ENCODE data around the gene TUBE1. TPM values are rescaled to one million over a fixed set of nuclear protein-coding genes. Genes with fewer than 3 reads are reported as not detected.
"Not testable (repeated sequence)": the region's sequence is repeated elsewhere in the genome, so short reads cannot be mapped to it uniquely, and the experiment has no call there.

The TUBE1 gene
- total RNA-seq, 2 donors from 2014 or later, result 26.5 to 32.9 TPM

- not testable (repeated sequence) for H3K27ac Mint-ChIP-seq; DNase-seq; H3K4me3 Mint-ChIP-seq; H3K9me3 ChIP-seq (ENCODE audit: control insufficient read depth, low read length, poor library complexity, severe bottlenecking); ATAC-seq; H3K4me1 Mint-ChIP-seq; H3K36me3 Mint-ChIP-seq (ENCODE audit: low read depth)
- peaks cover 27% of the 10 kb centered on the region for H3K27me3 Mint-ChIP-seq
These were observed 18.7 kb upstream of the TUBE1 start for GRCh38 chr6:112106026-112106425.

DNA sequence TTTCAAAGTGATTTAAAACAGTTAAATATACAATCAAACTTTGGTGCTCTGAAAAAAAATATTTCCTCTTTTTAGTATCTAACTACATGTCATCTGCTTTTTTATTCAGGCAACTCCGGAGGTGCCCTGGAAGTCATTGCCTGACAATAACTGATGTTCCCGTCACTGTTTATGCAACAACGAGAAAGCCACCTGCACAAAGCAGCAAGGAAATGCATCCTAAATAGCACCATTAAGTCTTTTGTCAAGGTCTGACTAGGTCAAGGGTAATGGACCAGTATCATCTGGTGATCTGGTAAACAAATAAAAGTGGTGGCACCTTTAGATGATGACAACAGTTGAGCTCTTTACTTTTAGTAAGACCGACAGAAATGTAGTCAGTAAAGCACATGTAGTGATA is 13.3 kb upstream of the TUBE1 start:
- Mint-ChIP-seq H3K36me3 (ENCODE audit: low read depth) (peaks cover 2% of the 10 kb centered on the region), H3K4me1 (no peaks in the 10 kb centered on the region), H3K27me3 (peaks cover 12% of the 10 kb centered on the region), H3K4me3 (no peak overlapping the region), H3K27ac (no peak overlapping the region)
- ATAC-seq (no peak), DNase-seq (no peak)
- no peaks in the 10 kb centered on the region for H3K9me3 ChIP-seq (ENCODE audit: control insufficient read depth, low read length, poor library complexity, severe bottlenecking)

- H3K27me3 Mint-ChIP-seq, result peaks cover 22% of the 10 kb centered on the region
- peaks cover 2% of the 10 kb centered on the region for H3K36me3 Mint-ChIP-seq (ENCODE audit: low read depth)
- H3K4me3 Mint-ChIP-seq, result no peak overlapping the region
- no peak overlapping the region for H3K27ac Mint-ChIP-seq
- H3K4me1 Mint-ChIP-seq, result no peaks in the 10 kb centered on the region
- no peaks in the 10 kb centered on the region for H3K9me3 ChIP-seq (ENCODE audit: control insufficient read depth, low read length, poor library complexity, severe bottlenecking)
- ATAC-seq (no peak), DNase-seq (no peak)
These were observed 9.6 kb upstream of the TUBE1 start for GRCh38 chr6:112096901-112097300.

DNA sequence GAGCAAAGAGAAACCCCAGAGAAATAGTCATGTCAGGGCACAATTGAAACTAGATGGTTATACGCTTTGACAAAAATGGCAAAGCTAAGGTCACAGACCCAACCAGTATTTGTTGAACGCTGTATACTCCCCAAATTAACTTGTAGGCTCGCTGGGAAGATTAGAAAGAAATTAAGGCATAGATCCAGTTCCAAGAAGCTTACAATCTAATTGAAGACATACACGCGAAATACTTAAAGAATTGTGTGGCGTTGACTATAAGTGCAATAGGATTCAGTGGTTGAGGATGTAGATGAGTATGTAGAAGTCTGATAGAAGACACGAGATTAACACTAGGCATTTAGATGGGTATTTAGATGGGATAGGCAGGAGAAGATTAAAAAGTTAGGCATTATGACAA is 634 bp upstream of the TUBE1 start:
- Mint-ChIP-seq H3K27me3 (peaks cover 33% of the 10 kb centered on the region), H3K4me3 (no peak overlapping the region), H3K36me3 (ENCODE audit: low read depth) (no peaks in the 10 kb centered on the region), H3K27ac (no peak overlapping the region), H3K4me1 (peaks cover 3% of the 10 kb centered on the region)
- DNase-seq (no peak), ATAC-seq (no peak)
- H3K9me3 ChIP-seq (ENCODE audit: control insufficient read depth, low read length, poor library complexity, severe bottlenecking), result no peaks in the 10 kb centered on the region

- Mint-ChIP-seq H3K36me3 (ENCODE audit: low read depth) (no peaks in the 10 kb centered on the region), H3K27me3 (peaks cover 25% of the 10 kb centered on the region), H3K4me3 (no peak overlapping the region), H3K27ac (no peak overlapping the region), H3K4me1 (peaks cover 3% of the 10 kb centered on the region)
- ATAC-seq (no peak), DNase-seq (no peak)
- no peaks in the 10 kb centered on the region for H3K9me3 ChIP-seq (ENCODE audit: control insufficient read depth, low read length, poor library complexity, severe bottlenecking)
These were observed 542 bp downstream of the TUBE1 start for GRCh38 chr6:112086744-112087135.

- H3K4me3 Mint-ChIP-seq, result peak overlapping the region; percentile 80
- no peak for ATAC-seq
- no peaks in the 10 kb centered on the region for H3K9me3 ChIP-seq (ENCODE audit: control insufficient read depth, low read length, poor library complexity, severe bottlenecking)
- H3K27me3 Mint-ChIP-seq, result peaks cover 17% of the 10 kb centered on the region
- DNase-seq, result no peak
- H3K27ac Mint-ChIP-seq, result no peak overlapping the region
- peaks cover 6% of the 10 kb centered on the region for H3K4me1 Mint-ChIP-seq
- no peaks in the 10 kb centered on the region for H3K36me3 Mint-ChIP-seq (ENCODE audit: low read depth)
These were observed 1.8 kb downstream of the TUBE1 start for GRCh38 chr6:112085286-112086065.

- ATAC-seq, result no peak
- no peak overlapping the region for H3K4me3 Mint-ChIP-seq
- no peaks in the 10 kb centered on the region for H3K36me3 Mint-ChIP-seq (ENCODE audit: low read depth)
These were observed 5.7 kb downstream of the TUBE1 start for GRCh38 chr6:112081569-112081968.

GRCh38 chr6:112066606-112067005 is 20.7 kb downstream of the TUBE1 start:
- no peaks in the 10 kb centered on the region for H3K9me3 ChIP-seq (ENCODE audit: control insufficient read depth, low read length, poor library complexity, severe bottlenecking)
- Mint-ChIP-seq H3K27ac (no peak overlapping the region), H3K27me3 (no peaks in the 10 kb centered on the region), H3K4me1 (no peaks in the 10 kb centered on the region), H3K36me3 (ENCODE audit: low read depth) (no peaks in the 10 kb centered on the region), H3K4me3 (no peak overlapping the region)
- ATAC-seq, result no peak
- DNase-seq, result no peak

More at GRCh38 chr6:112081569-112081968, 5.7 kb downstream of the TUBE1 start:
- Mint-ChIP-seq H3K4me1 (peaks cover 6% of the 10 kb centered on the region), H3K27ac (no peak overlapping the region), H3K27me3 (no peaks in the 10 kb centered on the region)
- DNase-seq, result no peak
- H3K9me3 ChIP-seq (ENCODE audit: control insufficient read depth, low read length, poor library complexity, severe bottlenecking), result no peaks in the 10 kb centered on the region

DNA sequence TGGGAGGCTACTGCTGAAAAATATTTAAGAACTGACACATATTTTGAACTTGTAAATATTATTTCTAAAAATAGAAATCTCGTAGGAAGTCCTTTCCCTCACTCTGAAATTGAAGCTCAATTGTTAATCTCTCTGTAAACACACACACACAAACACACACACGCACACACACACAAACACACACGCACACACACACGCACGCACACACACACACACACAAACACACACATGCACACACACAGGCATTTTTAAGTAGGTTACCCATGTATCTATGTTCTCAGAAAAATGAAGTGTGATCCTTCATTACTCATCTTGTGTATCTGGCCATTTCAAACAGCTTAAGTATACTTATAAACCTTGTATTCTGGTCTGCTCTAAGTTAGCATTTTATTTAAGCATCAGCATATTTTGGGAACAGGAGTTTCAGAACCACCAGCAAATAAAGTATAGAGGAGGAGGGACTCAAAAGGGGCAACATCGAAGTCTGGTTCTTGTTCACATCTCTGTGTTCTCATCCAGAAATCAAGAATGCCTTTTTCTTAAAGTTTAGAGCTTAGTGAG is 21.8 kb downstream of the TUBE1 start:
- no peaks in the 10 kb centered on the region for H3K27me3 Mint-ChIP-seq
- no peak overlapping the region for H3K4me3 Mint-ChIP-seq
- no peak for DNase-seq
- no peaks in the 10 kb centered on the region for H3K4me1 Mint-ChIP-seq
- ATAC-seq, result no peak
- no peak overlapping the region for H3K27ac Mint-ChIP-seq
- no peaks in the 10 kb centered on the region for H3K9me3 ChIP-seq (ENCODE audit: control insufficient read depth, low read length, poor library complexity, severe bottlenecking)
- H3K36me3 Mint-ChIP-seq (ENCODE audit: low read depth), result no peaks in the 10 kb centered on the region

DNA sequence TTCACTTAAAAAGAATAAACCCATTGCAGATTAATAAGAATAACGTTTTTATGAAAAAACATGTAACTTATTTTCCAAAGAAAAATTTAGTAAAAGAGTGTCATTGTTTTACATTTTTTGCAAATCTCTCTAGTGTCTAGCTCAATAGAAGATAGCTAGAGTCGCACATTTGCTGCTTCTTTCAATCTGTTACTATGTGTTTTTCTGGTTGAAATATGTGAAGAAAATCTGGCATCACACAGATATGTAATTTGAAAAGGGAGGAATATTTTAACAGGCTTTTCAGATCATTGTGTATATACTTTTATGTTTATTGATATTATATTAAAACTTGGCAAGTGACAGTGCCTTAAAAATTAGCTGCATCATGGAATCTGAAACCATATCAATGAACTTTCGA is 24.3 kb downstream of the TUBE1 start:
- Mint-ChIP-seq H3K27ac (no peak overlapping the region), H3K36me3 (ENCODE audit: low read depth) (no peaks in the 10 kb centered on the region), H3K27me3 (no peaks in the 10 kb centered on the region), H3K4me3 (no peak overlapping the region), H3K4me1 (no peaks in the 10 kb centered on the region)
- ATAC-seq (no peak), DNase-seq (no peak)
- H3K9me3 ChIP-seq (ENCODE audit: control insufficient read depth, low read length, poor library complexity, severe bottlenecking), result no peaks in the 10 kb centered on the region

DNA sequence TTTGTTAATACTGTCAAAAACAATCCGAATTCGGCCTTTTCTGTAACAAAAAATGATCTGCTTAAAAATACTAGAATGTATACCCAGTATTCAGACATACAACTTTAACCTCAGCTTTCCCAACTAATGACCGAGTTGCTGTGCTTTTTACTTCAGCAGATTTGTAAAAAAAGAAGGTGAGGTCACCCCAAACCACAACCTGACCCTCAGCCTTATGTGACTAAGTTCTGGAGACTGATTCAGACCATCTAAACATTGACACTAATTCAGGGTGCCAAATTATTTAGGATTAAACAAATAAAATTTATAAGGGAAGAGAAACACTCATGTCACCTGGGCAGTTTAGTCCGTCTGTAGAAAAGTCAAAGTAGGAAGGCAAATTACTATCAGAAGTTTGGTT is 25.7 kb downstream of the TUBE1 start:
- H3K27me3 Mint-ChIP-seq, result no peaks in the 10 kb centered on the region
- H3K36me3 Mint-ChIP-seq (ENCODE audit: low read depth), result no peaks in the 10 kb centered on the region
- no peaks in the 10 kb centered on the region for H3K4me1 Mint-ChIP-seq
- no peak overlapping the region for H3K27ac Mint-ChIP-seq
- DNase-seq, result no peak
- no peaks in the 10 kb centered on the region for H3K9me3 ChIP-seq (ENCODE audit: control insufficient read depth, low read length, poor library complexity, severe bottlenecking)
- ATAC-seq, result no peak
- H3K4me3 Mint-ChIP-seq, result no peak overlapping the region

GRCh38 chr6:112058243-112059032 is 28.8 kb downstream of the TUBE1 start:
- H3K4me3 Mint-ChIP-seq, result no peak overlapping the region

GRCh38 chr6:112054555-112055190 is 32.6 kb downstream of the TUBE1 start:
- Mint-ChIP-seq H3K36me3 (ENCODE audit: low read depth) (no peaks in the 10 kb centered on the region), H3K27ac (no peak overlapping the region), H3K27me3 (peaks cover 12% of the 10 kb centered on the region), H3K4me1 (peaks cover 8% of the 10 kb centered on the region), H3K4me3 (no peak overlapping the region)
- ATAC-seq, result no peak
- H3K9me3 ChIP-seq (ENCODE audit: control insufficient read depth, low read length, poor library complexity, severe bottlenecking), result no peaks in the 10 kb centered on the region
- DNase-seq, result no peak

More at GRCh38 chr6:112058243-112059032, 28.8 kb downstream of the TUBE1 start:
- ATAC-seq (no peak), DNase-seq (no peak)
- Mint-ChIP-seq H3K4me1 (peaks cover 6% of the 10 kb centered on the region), H3K27ac (no peak overlapping the region), H3K27me3 (peaks cover 7% of the 10 kb centered on the region), H3K36me3 (ENCODE audit: low read depth) (no peaks in the 10 kb centered on the region)
- H3K9me3 ChIP-seq (ENCODE audit: control insufficient read depth, low read length, poor library complexity, severe bottlenecking), result no peaks in the 10 kb centered on the region

Data from T-helper 17 cell (primary cell).